WTC11 (cell line): ENCODE data around the gene PSENEN.

ENCODE experiments used
- CTCF ChIP-seq: fragments of 200-600 bp; IDR thresholded peaks from 2 replicates; pipeline ENCODE4 v1.8.0; 2022; ENCODE audit warnings: antibody characterized with exemption
- GTF2I ChIP-seq: fragments of 250-450 bp; sonication (Bioruptor Pico); conservative IDR thresholded peaks from 2 replicates; pipeline ENCODE4 v1.4.0; 2021; ENCODE audit warnings: mild to moderate bottlenecking

GRCh38 chr19:35755131-35755549 is 9.7 kb downstream of the PSENEN start:
- no peak for TF ChIP-seq GTF2I (CRISPR knock-in tag)
- no peak for TF ChIP-seq CTCF
